HG02840 (cell line): Measurements from ENCODE around the gene GTSE1.

Experiments used
- ATAC-seq: cut with Tn5 transposase; IDR thresholded peaks from one replicate; pipeline ENCODE4 v1.9.1; 2021; ENCODE audit warnings: mild to moderate bottlenecking, moderate library complexity, moderate number of reproducible peaks; ENCODE audit not compliant: unreplicated experiment, low FRiP score

The GTSE1 gene

DNA sequence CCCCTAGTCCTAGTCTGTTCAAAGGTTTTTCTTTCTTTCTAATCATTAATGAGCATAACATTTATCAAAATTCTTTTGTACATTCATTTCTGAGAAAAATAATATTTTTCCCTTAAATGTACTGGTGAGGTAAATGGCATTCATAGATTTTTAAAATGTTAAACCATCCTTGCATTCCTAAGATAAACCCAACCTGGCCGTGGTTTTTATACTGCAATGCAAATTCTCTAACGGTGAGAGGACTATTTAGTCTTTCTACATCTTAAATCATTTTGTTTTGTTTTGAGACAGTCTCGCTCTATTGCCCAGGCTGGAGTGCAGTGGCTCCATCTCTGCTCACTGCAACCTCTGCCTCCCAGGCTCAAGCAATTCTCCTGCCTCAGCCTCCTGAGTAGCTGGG is 79.4 kb downstream of the GTSE1 start:
- no peak for ATAC-seq

GRCh38 chr22:46376908-46377524 is 80.3 kb downstream of the GTSE1 start:
- no peak for ATAC-seq

DNA sequence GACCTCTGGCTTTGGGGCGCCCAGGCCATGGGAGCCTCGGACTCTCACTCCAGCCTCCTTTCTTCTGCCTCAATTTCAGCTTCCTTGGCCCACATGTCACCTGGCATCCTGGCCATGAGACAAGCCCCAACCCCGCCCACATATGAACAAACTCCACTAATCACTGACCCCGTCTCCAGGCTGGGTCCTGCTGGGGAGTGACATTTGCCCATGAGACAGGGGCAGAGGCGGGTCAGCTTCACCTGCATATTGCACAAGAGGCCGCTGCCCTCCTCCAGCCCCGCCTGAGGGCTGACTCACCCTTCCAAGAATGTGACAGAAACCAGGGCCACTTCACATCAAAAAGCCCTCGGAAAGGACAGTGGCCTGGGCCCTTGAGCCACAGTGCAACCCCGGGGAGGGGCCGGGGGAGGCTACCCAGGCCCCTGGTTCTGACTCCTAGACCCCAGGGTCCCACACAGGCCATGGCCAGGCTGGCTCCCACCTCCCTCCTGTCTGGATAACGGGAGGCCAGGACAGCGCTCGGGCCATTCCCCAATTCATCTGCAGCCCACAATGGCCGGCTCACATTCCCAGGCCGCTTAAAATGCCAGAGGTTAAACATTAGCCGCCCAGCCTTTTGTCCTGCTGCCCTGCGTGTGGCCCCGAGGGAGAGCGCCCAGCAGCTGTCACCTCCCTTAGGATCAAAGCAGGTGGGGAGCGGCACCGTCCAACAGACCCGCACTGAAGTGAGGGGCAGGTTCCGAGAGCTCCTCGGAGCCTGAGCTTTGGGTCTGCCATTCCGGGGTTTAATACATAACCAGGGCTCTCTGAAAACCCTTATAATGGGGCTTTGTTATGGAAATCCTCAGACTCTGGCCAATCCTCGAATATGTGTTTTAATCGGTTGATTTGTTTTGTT is 81.1 kb downstream of the GTSE1 start:
- ATAC-seq = no peak

DNA sequence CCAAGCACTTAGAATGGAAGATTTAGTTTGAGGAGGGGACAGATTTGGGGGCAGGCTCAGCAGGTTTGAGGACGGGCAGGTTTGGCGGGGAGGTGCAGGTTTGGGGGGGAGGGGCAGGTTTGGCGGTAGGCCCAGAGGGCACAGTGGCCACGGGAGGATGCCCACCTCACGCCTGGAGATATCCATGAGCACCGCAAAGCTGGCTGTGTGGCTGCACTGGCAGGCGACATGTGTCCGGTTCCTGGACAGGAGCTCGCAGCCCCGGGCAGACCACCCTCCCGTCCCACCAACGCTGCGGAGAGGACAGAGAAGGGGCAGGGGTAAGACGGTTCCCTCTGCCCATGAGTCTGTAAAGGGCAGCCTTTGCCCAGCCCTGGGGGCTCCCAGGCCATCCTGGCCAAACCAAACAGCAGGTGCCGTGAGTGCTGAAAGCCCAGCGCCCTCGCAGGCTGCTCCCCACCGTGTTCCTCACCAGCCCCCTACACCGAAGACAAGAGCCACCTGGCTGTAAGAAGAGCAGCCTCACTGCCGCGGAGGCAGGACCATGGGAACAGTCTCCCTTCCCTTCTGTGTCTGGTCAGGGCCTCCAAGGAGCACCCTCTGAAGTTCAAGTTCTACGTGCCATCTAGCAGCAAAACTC is 81.9 kb downstream of the GTSE1 start:
- no peak for ATAC-seq

DNA sequence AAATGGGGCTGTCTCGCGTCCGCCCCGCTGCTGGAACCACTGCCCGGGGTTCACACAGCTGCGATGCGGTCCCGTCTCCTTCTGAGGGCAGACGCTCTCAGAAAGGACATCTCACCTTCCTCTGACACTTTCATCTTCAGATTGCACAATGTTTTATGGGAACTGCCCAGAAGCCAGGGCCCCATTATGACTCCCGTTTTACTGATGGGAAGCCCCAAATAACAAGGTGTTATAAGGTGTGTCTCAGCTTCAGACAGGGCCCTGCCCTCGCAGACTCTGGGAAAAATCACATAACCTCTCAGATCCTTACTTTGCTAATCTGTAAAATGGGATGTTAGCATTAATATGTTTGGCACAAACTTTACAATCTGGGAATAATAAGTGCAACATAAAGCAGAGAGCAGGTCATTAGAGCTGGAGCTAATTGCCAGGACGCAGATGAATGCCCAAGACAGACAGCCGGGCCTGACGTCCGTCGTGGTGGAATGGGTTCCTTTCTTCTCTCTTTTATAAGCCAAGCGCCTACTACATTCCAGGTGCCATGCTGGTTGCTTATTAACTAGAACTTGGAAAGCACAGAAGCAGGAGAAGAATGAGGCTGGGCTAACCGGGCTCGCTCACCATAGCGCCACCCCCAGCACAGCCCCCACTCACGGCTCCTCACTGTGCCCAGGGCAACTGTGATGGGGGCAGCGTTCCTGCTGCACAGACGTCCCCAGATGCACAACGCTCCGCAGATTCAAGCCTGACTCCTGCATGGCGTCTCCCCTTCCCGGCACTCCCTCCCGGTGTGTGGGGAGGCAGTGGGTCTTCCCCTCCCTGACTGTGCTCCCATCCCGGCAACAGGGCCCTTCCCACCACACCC is 82.6 kb downstream of the GTSE1 start:
- ATAC-seq = no peak

DNA sequence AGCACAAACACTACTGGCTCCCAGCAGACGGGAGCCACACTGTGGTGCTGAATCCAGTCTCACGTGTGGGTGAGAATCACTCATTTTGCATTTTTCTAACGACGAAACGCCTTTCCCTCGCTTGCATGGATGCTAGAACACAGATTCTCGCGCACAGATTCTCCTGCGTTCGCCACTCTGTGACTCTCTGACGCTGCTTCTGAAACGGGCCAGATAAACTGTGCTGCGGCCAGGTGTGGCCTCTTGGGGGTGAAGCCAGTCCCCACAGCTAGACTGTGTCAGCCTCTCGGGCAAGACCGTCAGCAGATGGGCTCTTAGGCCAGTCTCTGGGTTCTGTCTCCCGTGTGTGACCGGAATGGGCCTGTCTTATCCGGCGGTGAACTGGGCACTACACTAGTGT is 83.4 kb downstream of the GTSE1 start:
- ATAC-seq = no peak
